Common myeloid progenitor, CD34-positive (primary cell): Measurements from ENCODE around the gene RCBTB1.
A peak's percentile ranks its signal among the peaks of the same experiment; 100 is the strongest.

ENCODE experiments used
- CTCF ChIA-PET: fragments of 350-600 bp; sonication (Branson Sonifier 250); formaldehyde crosslinking; loops from one replicate; lab custom pipeline; 2021; ENCODE audit warnings: antibody characterized with exemption; lab: Charles Lee
- POLR2A ChIA-PET: fragments of 350-600 bp; sonication (Branson Sonifier 250); formaldehyde crosslinking; loops from one replicate; lab custom pipeline; 2021; ENCODE audit warnings: antibody characterized with exemption; lab: Charles Lee
- DNase-seq, 3 donors: peaks; one replicate each; pipeline versions ENCODE4 v3.0.0 to v3.0.0-alpha.2; 2013
- H3K27ac ChIP-seq, 2 experiments: 1 replicate in 1 of 2; 2 replicates in 1 of 2; pipeline ENCODE4 v1.7.0; 2013; ENCODE audit warnings: inconsistent platforms in 2 of 2, low read length in 2 of 2, mild to moderate bottlenecking in 2 of 2, low read depth in 1 of 2, moderate library complexity in 1 of 2; ENCODE audit not compliant: severe bottlenecking in 2 of 2, insufficient read depth in 1 of 2, poor library complexity in 1 of 2
- H3K27me3 ChIP-seq, 5 experiments: replicated peaks in 2 of 5; 1 replicate in 3 of 5; 2 replicates in 2 of 5; pipeline versions ENCODE4 v1.6.1 to v1.7.0; 2013; ENCODE audit warnings: low read length in 4 of 5, mild to moderate bottlenecking in 2 of 5, moderate library complexity in 2 of 5, inconsistent platforms in 1 of 5; ENCODE audit not compliant: insufficient read depth in 5 of 5, control insufficient read depth in 4 of 5
- H3K36me3 ChIP-seq, 4 experiments: 1 replicate in 2 of 4; 2 replicates in 2 of 4; pipeline versions ENCODE4 v1.6.1 to v1.7.0; 2013; ENCODE audit warnings: low read length in 3 of 4, control low read depth in 1 of 4, mild to moderate bottlenecking in 1 of 4; ENCODE audit not compliant: control insufficient read depth in 4 of 4, insufficient read depth in 4 of 4
- H3K4me1 ChIP-seq, 4 experiments: 1 replicate in 3 of 4; 2 replicates in 1 of 4; pipeline versions ENCODE4 v1.6.1 to v1.7.1; 2013; ENCODE audit warnings: low read length in 3 of 4, mild to moderate bottlenecking in 3 of 4, control low read depth in 1 of 4, inconsistent platforms in 1 of 4, moderate library complexity in 1 of 4; ENCODE audit not compliant: control insufficient read depth in 4 of 4, insufficient read depth in 4 of 4; ENCODE audit errors: control extremely low read depth in 1 of 4
- H3K4me3 ChIP-seq, 7 experiments: 1 replicate in 4 of 7; 2 replicates in 3 of 7; pipeline versions ENCODE4 v1.5.1 to v1.7.0; 2013; ENCODE audit warnings: mild to moderate bottlenecking in 7 of 7, low read length in 6 of 7, moderate library complexity in 6 of 7, inconsistent platforms in 2 of 7, low read depth in 2 of 7, control low read depth in 1 of 7; ENCODE audit not compliant: insufficient read depth in 4 of 7, control insufficient read depth in 1 of 7; ENCODE audit errors: extremely low read depth in 1 of 7
- H3K9me3 ChIP-seq, 5 experiments: 1 replicate in 4 of 5; 2 replicates in 1 of 5; pipeline versions ENCODE4 v1.6.1 to v1.7.1; 2013; ENCODE audit warnings: low read length in 4 of 5, mild to moderate bottlenecking in 2 of 5, inconsistent platforms in 1 of 5, low read depth in 1 of 5, moderate library complexity in 1 of 5; ENCODE audit not compliant: control insufficient read depth in 4 of 5, insufficient read depth in 2 of 5; ENCODE audit errors: control extremely low read depth in 1 of 5
- WGBS: methylation state at CpG from one replicate; pipeline ENCODE4 v1.1.5; 2013; ENCODE audit not compliant: insufficient coverage; 5-methylcytosine and 5-hydroxymethylcytosine counted together

RCBTB1 gene

DNA sequence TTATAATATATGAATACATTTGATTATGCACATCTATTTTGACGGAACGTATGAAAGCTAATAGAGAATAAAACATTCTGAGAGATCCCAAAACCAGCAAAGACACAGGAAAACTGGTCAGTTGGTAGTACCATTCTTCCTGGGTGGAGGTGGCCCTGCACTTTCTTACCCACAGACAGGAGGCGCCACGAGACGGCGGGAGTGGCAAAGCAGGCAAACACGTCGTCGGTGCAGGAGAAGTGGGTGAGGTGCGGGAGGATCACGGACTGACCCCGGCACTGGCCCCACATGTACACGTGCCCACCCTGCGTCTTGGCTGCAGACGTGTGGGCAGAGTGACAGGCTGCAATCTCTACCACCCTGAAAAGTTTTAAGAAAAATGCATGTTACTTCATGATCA, 36.1 kb downstream of the RCBTB1 start:
- H3K4me1 ChIP-seq = peaks cover 2 to 26% (median 14%) of the 10 kb centered on the region in 4 experiments
- WGBS = 92% methylated on average over 12 of the region's 15 CpGs
- no peak overlapping the region for H3K27ac ChIP-seq
- CTCF ChIA-PET = interaction anchor here (0.6 to 5.2 kb wide), 5 partner anchors 11 to 84 kb away, joined by 3 to 27 read pairs (median 4); partner anchors contain the start of gene RCBTB1
- DNase-seq = no peak
- no peaks in the 10 kb centered on the region for H3K27me3 ChIP-seq
- H3K36me3 ChIP-seq = peaks cover 6 to 58% (median 29%) of the 10 kb centered on the region in 4 experiments
- no peaks in the 10 kb centered on the region for H3K9me3 ChIP-seq
- POLR2A ChIA-PET = no interaction called here
- H3K4me3 ChIP-seq = no peak overlapping the region

DNA sequence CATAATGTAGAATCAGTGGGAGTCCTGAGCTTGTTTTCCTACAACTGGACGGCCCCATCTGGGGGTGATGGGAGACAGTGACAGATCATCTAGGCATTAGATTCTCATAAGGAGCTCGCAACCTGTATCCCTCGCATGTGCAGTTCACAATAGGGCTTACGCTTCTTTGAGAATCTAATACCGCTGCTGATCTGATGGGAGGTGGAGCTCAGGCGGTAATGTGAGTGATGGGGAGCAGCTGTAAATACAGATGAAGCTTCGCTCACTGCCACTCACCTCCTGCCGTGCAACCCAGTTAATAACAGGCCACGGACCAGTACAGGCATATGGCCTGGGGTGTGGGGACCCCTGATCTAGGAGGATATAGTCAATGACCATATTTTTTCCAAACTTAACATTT, 38.8 kb downstream of the RCBTB1 start:
- CTCF ChIA-PET = interaction anchor here (0.7 to 1.5 kb wide), 6 partner anchors 10 to 62 kb away, joined by 3 to 5 read pairs (median 4); no protein-coding TSS in a partner anchor
- peaks cover 8 to 63% (median 34%) of the 10 kb centered on the region in 4 experiments for H3K36me3 ChIP-seq

DNA sequence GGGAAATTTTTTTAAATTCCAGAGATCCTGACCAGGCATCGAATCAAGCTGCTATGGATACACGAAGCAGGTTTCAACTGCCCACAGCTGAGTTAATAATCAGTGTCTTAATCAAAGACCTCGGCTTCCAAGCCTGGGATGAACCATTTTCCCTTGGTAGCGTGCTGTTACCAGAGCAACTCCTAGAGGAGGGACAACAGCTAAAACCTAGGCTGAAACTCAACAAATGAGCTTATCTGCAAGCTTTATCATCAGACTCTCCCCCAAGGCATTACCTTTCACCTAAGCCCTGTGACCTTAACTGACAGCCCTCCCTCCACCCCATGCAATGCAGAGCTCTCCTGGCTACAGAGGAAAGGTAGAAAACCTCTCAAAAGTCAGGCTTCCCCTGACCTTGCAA, 39.7 kb downstream of the RCBTB1 start:
- no peak for DNase-seq
- Histone ChIP-seq H3K4me3 (no peak overlapping the region), H3K9me3 (no peaks in the 10 kb centered on the region), H3K27me3 (no peaks in the 10 kb centered on the region), H3K4me1 (peaks cover 0 to 14% (median 10%) of the 10 kb centered on the region in 4 experiments), H3K27ac (no peak overlapping the region), H3K36me3 (peaks cover 8 to 64% (median 35%) of the 10 kb centered on the region in 4 experiments)
- 100% methylated on average over 2 of the region's 4 CpGs for WGBS
- CTCF ChIA-PET = interaction anchor here (1.5 kb wide), 1 partner anchor 63 kb away, joined by 3 read pairs; no protein-coding TSS in a partner anchor
- POLR2A ChIA-PET = no interaction called here

More for the DNA sequence above, 38.8 kb downstream of the RCBTB1 start:
- Histone ChIP-seq H3K4me1 (peaks cover 0 to 14% (median 9%) of the 10 kb centered on the region in 4 experiments), H3K27me3 (no peaks in the 10 kb centered on the region), H3K4me3 (no peak overlapping the region), H3K27ac (no peak overlapping the region), H3K9me3 (no peaks in the 10 kb centered on the region)
- 97% methylated on average over 8 of the region's 9 CpGs for WGBS
- POLR2A ChIA-PET = no interaction called here
- no peak for DNase-seq

DNA sequence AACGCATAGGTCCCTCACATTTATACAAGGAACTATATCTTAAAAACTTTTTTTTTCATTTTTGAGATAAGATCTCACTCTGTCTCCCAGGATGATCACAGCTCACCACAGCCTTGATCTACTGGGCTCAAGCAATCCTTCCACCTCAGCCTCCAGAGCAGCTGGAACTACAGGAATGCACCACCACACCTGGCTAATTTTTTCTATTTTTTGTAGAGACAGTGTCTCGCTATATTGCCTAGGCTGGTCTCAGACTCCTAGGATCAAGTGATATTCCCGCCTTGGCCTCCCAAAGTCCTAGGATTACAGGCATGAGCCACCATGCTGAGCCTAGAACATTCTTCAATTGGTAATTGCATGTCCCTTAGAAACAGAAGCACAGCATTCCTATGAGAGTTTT, 41.7 kb downstream of the RCBTB1 start:
- ChIA-PET CTCF (interaction anchor here (1.0 kb wide), 1 partner anchor 14 kb away, joined by 3 read pairs; no protein-coding TSS in a partner anchor), POLR2A (no interaction called here)
- Histone ChIP-seq H3K27me3 (no peaks in the 10 kb centered on the region), H3K4me1 (peaks cover 7 to 22% (median 18%) of the 10 kb centered on the region in 4 experiments), H3K27ac (no peak overlapping the region), H3K4me3 (no peak overlapping the region), H3K9me3 (no peaks in the 10 kb centered on the region), H3K36me3 (peaks cover 7 to 62% (median 37%) of the 10 kb centered on the region in 4 experiments)
- 93% methylated on average over 3 of the region's 3 CpGs for WGBS
- DNase-seq = no peak

DNA sequence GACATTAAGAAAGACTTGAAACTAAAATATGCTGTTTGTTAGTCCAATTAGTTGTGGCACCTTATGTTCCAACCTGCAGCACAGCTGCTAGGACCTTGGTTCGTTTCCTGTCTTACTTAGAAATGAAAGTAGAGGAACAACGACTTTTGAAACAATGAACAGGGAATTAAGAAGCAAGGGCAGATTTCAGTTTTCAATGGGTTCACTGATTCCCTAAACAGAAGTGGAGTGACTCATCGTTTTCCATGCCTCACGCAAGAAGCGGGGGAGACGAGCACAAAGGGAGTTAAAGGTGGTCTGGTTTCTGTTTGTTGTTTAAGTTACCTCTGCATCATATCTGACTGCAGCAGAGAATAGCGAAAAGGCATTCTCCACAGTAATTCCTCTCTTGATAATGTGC, 44.8 kb downstream of the RCBTB1 start:
- ChIA-PET CTCF (interaction anchor here (1.0 to 1.8 kb wide), 3 partner anchors 17 to 45 kb away, joined by 3 to 12 read pairs (median 6); partner anchors contain the start of gene PHF11), POLR2A (no interaction called here)
- peak; percentile 29 to 61 (median 55) for DNase-seq
- WGBS = 21% methylated on average over 7 of the region's 7 CpGs
- Histone ChIP-seq H3K27ac (peak overlapping the region; percentile 11 to 69), H3K4me1 (peaks cover 7 to 22% (median 20%) of the 10 kb centered on the region in 4 experiments), H3K4me3 (peak overlapping the region in 6 of 7 experiments; percentile 3 to 54 (median 40)), H3K9me3 (no peaks in the 10 kb centered on the region), H3K27me3 (no peaks in the 10 kb centered on the region), H3K36me3 (peaks cover 13 to 50% (median 24%) of the 10 kb centered on the region in 4 experiments)

DNA sequence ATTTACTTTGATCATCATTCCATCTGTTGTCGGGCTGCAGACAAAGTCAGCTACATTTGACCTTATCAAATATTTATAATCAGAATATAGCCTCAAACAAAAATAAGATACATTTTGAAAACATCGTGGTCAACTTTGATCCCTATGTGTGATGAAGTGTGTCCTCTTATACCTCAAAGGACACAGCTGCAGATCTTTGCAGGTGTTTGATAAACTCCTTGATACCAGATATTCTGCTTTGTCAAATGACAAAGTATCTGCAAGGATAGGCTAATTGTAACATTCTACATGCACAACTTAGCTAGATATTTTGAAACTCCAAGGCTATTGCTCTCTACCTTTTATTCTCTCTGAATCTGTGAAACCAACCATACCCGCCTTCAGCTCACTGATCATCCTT, 45.6 kb downstream of the RCBTB1 start:
- Histone ChIP-seq H3K4me1 (peaks cover 7 to 22% (median 20%) of the 10 kb centered on the region in 4 experiments), H3K36me3 (peaks cover 11 to 47% (median 21%) of the 10 kb centered on the region in 4 experiments), H3K4me3 (no peak overlapping the region), H3K27ac (peak overlapping the region in 1 of 2 experiments; percentile 69), H3K27me3 (no peaks in the 10 kb centered on the region), H3K9me3 (no peaks in the 10 kb centered on the region)
- ChIA-PET POLR2A (no interaction called here), CTCF (interaction anchor here (0.8 to 1.8 kb wide), 5 partner anchors 10 to 44 kb away, joined by 3 to 12 read pairs (median 4); partner anchors contain the start of gene PHF11)
- WGBS = 100% methylated on average over 3 of the region's 3 CpGs
- DNase-seq = no peak

DNA sequence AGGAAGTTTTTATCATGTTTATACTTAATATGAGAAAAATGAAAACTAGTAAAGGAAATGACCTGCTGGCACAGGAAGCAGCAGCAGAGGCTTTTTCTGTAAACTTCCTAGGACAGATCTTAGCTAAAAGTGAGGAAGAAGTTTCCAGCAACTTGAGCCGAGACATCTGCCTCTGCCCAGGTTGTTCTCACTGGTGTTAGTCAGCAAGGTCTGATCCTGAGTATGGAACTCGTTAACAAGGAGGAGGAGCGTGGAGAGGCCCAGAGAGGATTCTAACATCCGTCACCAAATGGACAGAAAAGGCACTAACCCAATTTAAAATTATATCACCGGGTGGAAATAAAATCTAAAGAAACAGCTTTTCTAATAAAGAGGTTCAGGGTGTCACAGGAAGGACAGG, 46.0 kb downstream of the RCBTB1 start:
- Histone ChIP-seq H3K27me3 (no peaks in the 10 kb centered on the region), H3K27ac (peak overlapping the region in 1 of 2 experiments; percentile 27), H3K36me3 (peaks cover 11 to 42% (median 20%) of the 10 kb centered on the region in 4 experiments), H3K9me3 (no peaks in the 10 kb centered on the region), H3K4me3 (no peak overlapping the region), H3K4me1 (peaks cover 7 to 23% (median 21%) of the 10 kb centered on the region in 4 experiments)
- no peak for DNase-seq
- 81% methylated on average over 4 of the region's 5 CpGs for WGBS
- POLR2A ChIA-PET = no interaction called here
- CTCF ChIA-PET = interaction anchor here (0.8 to 1.8 kb wide), 6 partner anchors 11 to 65 kb away, joined by 3 to 12 read pairs (median 3); no protein-coding TSS in a partner anchor
